ENCODE measurements around the gene ZNF524. TPM values are rescaled to one million over a fixed set of nuclear protein-coding genes. Genes with fewer than 3 reads are reported as not detected.
"Not testable (repeated sequence)": the region's sequence is repeated elsewhere in the genome, so short reads cannot be mapped to it uniquely, and the experiment has no call there.

The ZNF524 gene
- total RNA-seq, 1 donor from 2014 or later = 7.9 TPM

GRCh38 chr19:55579766-55580621 is 20.1 kb upstream of the ZNF524 start:
- Mint-ChIP-seq H3K27ac (peak overlapping the region; percentile 87), H3K4me3 (ENCODE audit: low read depth) (peak overlapping the region; percentile 92), H3K36me3 (ENCODE audit: insufficient read depth) (peaks cover 17% of the 10 kb centered on the region), H3K4me1 (ENCODE audit: low read depth) (peaks cover 20% of the 10 kb centered on the region), H3K27me3 (no peaks in the 10 kb centered on the region), H3K9me3 (ENCODE audit: low read depth) (no peaks in the 10 kb centered on the region)
- TF ChIP-seq CTCF (IDR thresholded peaks at IDR 0.05; ENCODE audit: unreplicated experiment) = no peak
- DNase-seq (ENCODE audit: low spot score, unreplicated experiment) = no peak

GRCh38 chr19:55580628-55581144 is 19.4 kb upstream of the ZNF524 start, which contains the start of gene ZNF579:
Gene ZNF579, minus strand, starts transcription at chr19:55580848. Its CDS starts 1,209 bp downstream, at chr19:55579639.
- peak; percentile 77 for DNase-seq (ENCODE audit: low spot score, unreplicated experiment)
- Mint-ChIP-seq H3K4me1 (ENCODE audit: low read depth) (peaks cover 25% of the 10 kb centered on the region), H3K27ac (peak within 1 kb of the TSS; percentile 94), H3K27me3 (no peaks in the 10 kb centered on the region), H3K36me3 (ENCODE audit: insufficient read depth) (peaks cover 17% of the 10 kb centered on the region), H3K4me3 (ENCODE audit: low read depth) (peak within 1 kb of the TSS; percentile 92), H3K9me3 (ENCODE audit: low read depth) (no peaks in the 10 kb centered on the region)
- no peak for TF ChIP-seq CTCF (IDR thresholded peaks at IDR 0.05; ENCODE audit: unreplicated experiment)

- Mint-ChIP-seq H3K9me3 (ENCODE audit: low read depth) (no peaks in the 10 kb centered on the region), H3K27ac (peak overlapping the region; percentile 94), H3K27me3 (no peaks in the 10 kb centered on the region), H3K36me3 (ENCODE audit: insufficient read depth) (peaks cover 12% of the 10 kb centered on the region), H3K4me3 (ENCODE audit: low read depth) (peak overlapping the region; percentile 92), H3K4me1 (ENCODE audit: low read depth) (peaks cover 29% of the 10 kb centered on the region)
- no peak for TF ChIP-seq CTCF (IDR thresholded peaks at IDR 0.05; ENCODE audit: unreplicated experiment)
- no peak for DNase-seq (ENCODE audit: low spot score, unreplicated experiment)
Measured at GRCh38 chr19:55581145-55581822, 18.8 kb upstream of the ZNF524 start.

GRCh38 chr19:55581823-55582223 is 18.3 kb upstream of the ZNF524 start:
- peaks cover 10% of the 10 kb centered on the region for H3K36me3 Mint-ChIP-seq (ENCODE audit: insufficient read depth)
- DNase-seq (ENCODE audit: low spot score, unreplicated experiment) = no peak
- H3K27ac Mint-ChIP-seq = peak overlapping the region; percentile 94
- no peaks in the 10 kb centered on the region for H3K9me3 Mint-ChIP-seq (ENCODE audit: low read depth)
- no peak for TF ChIP-seq CTCF (IDR thresholded peaks at IDR 0.05; ENCODE audit: unreplicated experiment)
- H3K4me1 Mint-ChIP-seq (ENCODE audit: low read depth) = peaks cover 28% of the 10 kb centered on the region
- peak overlapping the region; percentile 92 for H3K4me3 Mint-ChIP-seq (ENCODE audit: low read depth)
- no peaks in the 10 kb centered on the region for H3K27me3 Mint-ChIP-seq

- not testable (repeated sequence) for H3K9me3 Mint-ChIP-seq (ENCODE audit: low read depth); H3K27me3 Mint-ChIP-seq; H3K36me3 Mint-ChIP-seq (ENCODE audit: insufficient read depth); DNase-seq (ENCODE audit: low spot score, unreplicated experiment)
- H3K4me1 Mint-ChIP-seq (ENCODE audit: low read depth) = peaks cover 28% of the 10 kb centered on the region
- H3K27ac Mint-ChIP-seq = peak overlapping the region; percentile 94
- peak overlapping the region; percentile 92 for H3K4me3 Mint-ChIP-seq (ENCODE audit: low read depth)
Measured at GRCh38 chr19:55582284-55582683, 17.8 kb upstream of the ZNF524 start.

- H3K36me3 Mint-ChIP-seq (ENCODE audit: insufficient read depth); H3K4me3 Mint-ChIP-seq (ENCODE audit: low read depth); DNase-seq (ENCODE audit: low spot score, unreplicated experiment); H3K27me3 Mint-ChIP-seq; H3K9me3 Mint-ChIP-seq (ENCODE audit: low read depth); H3K27ac Mint-ChIP-seq: not testable (repeated sequence)
- H3K4me1 Mint-ChIP-seq (ENCODE audit: low read depth) = peaks cover 28% of the 10 kb centered on the region
Measured at GRCh38 chr19:55583897-55584296, 16.2 kb upstream of the ZNF524 start.
